Measurements from ENCODE around the gene RNLS. TPM values are rescaled to one million over a fixed set of nuclear protein-coding genes. Genes with fewer than 3 reads are reported as not detected.
"Not testable (repeated sequence)": the region's sequence is repeated elsewhere in the genome, so short reads cannot be mapped to it uniquely, and the experiment has no call there.

The RNLS gene
- total RNA-seq, 1 donor from 2014 or later, result 3.7 TPM

DNA sequence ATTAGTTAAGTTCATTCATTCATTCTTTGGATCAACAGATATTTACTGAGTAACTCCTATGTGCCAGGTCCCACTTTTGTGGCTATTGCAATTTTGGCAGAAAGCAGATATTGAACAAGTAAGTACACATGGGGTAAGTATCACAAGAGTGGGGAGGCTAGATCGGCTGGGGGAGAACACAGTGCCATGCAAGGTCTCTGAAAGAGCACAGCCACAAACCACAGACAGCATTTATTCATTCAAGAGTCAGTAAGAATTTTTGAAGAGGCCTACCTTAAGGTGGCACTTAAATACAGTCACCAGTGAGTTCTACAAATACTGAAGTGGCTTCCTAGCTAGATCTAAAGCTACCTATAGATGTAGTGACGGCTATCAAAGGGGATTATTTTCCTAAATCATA, 304.2 kb downstream of the RNLS start:
- H3K27ac ChIP-seq, result no peak overlapping the region
- H3K36me3 ChIP-seq, result no peaks in the 10 kb centered on the region
- DNase-seq (no peak), ATAC-seq (peak; percentile 80)
- H3K27me3 ChIP-seq, result no peaks in the 10 kb centered on the region
- no peaks in the 10 kb centered on the region for H3K4me1 ChIP-seq
- no peak overlapping the region for H3K4me3 ChIP-seq
- TF ChIP-seq, protein P1, sequence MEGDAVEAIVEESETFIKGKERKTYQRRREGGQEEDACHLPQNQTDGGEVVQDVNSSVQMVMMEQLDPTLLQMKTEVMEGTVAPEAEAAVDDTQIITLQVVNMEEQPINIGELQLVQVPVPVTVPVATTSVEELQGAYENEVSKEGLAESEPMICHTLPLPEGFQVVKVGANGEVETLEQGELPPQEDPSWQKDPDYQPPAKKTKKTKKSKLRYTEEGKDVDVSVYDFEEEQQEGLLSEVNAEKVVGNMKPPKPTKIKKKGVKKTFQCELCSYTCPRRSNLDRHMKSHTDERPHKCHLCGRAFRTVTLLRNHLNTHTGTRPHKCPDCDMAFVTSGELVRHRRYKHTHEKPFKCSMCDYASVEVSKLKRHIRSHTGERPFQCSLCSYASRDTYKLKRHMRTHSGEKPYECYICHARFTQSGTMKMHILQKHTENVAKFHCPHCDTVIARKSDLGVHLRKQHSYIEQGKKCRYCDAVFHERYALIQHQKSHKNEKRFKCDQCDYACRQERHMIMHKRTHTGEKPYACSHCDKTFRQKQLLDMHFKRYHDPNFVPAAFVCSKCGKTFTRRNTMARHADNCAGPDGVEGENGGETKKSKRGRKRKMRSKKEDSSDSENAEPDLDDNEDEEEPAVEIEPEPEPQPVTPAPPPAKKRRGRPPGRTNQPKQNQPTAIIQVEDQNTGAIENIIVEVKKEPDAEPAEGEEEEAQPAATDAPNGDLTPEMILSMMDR (IDR thresholded peaks at IDR 0.05), result no peak
- no peaks in the 10 kb centered on the region for H3K9me3 ChIP-seq
- intact Hi-C loops (cut with DNase I), result no loop called here

- DNase-seq; H3K4me1 ChIP-seq; H3K4me3 ChIP-seq; H3K27me3 ChIP-seq; H3K9me3 ChIP-seq; H3K27ac ChIP-seq; H3K36me3 ChIP-seq; intact Hi-C loops (cut with DNase I); ATAC-seq: not testable (repeated sequence)
Observed at GRCh38 chr10:88276945-88277344, 306.2 kb downstream of the RNLS start.

DNA sequence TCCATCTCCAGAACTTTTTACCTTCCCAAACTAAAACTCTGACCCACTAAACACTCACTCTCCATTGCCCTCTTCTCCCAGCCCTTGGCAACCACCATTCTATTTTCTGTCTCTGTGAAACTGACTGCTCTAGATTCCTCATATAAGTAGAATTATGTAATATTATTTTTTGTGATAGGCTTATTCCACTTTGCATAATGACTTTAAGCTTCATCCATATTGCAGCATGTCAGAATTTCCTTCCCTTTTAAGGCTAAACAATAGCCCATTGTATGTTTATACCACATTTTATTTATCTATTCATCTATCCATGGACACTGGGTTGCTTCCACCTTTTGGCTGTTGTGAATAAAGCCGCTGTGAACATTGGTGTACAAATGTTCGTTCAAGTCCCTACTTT, 308.8 kb downstream of the RNLS start:
- no peak for DNase-seq
- intact Hi-C loops (cut with DNase I), result no loop called here

DNA sequence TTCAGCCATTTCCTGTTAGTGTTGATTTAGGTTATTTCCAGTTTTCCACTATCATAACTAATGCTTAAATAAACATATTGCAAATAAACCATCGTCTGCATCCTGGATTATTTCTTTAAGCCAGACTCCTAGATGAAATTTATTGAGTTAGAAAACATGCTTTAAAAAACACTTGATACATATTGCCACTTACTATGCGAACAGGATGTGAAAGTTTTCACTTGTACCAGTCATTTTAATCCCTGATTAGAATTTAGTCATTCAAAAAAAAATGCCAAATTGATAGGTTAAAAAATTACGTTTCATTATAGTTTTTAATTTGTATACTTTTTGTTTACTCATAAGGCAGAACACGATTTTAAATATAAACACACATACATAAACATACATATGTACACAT, 309.6 kb downstream of the RNLS start:
- no peaks in the 10 kb centered on the region for H3K27me3 ChIP-seq
- no peaks in the 10 kb centered on the region for H3K9me3 ChIP-seq
- peaks cover 13% of the 10 kb centered on the region for H3K4me1 ChIP-seq
- H3K27ac ChIP-seq, result no peak overlapping the region
- ATAC-seq, result no peak
- H3K4me3 ChIP-seq, result no peak overlapping the region
- no peaks in the 10 kb centered on the region for H3K36me3 ChIP-seq
- intact Hi-C loops (cut with DNase I), result no loop called here
- DNase-seq, result no peak
- TF ChIP-seq, protein P1 (IDR thresholded peaks at IDR 0.05), result no peak

More for the DNA sequence above, 308.8 kb downstream of the RNLS start:
- TF ChIP-seq, protein P1 (IDR thresholded peaks at IDR 0.05), result no peak
- H3K27ac ChIP-seq, result no peak overlapping the region
- ATAC-seq, result no peak
- no peak overlapping the region for H3K4me3 ChIP-seq
- no peaks in the 10 kb centered on the region for H3K27me3 ChIP-seq
- peaks cover 13% of the 10 kb centered on the region for H3K4me1 ChIP-seq
- no peaks in the 10 kb centered on the region for H3K36me3 ChIP-seq
- H3K9me3 ChIP-seq, result no peaks in the 10 kb centered on the region

DNA sequence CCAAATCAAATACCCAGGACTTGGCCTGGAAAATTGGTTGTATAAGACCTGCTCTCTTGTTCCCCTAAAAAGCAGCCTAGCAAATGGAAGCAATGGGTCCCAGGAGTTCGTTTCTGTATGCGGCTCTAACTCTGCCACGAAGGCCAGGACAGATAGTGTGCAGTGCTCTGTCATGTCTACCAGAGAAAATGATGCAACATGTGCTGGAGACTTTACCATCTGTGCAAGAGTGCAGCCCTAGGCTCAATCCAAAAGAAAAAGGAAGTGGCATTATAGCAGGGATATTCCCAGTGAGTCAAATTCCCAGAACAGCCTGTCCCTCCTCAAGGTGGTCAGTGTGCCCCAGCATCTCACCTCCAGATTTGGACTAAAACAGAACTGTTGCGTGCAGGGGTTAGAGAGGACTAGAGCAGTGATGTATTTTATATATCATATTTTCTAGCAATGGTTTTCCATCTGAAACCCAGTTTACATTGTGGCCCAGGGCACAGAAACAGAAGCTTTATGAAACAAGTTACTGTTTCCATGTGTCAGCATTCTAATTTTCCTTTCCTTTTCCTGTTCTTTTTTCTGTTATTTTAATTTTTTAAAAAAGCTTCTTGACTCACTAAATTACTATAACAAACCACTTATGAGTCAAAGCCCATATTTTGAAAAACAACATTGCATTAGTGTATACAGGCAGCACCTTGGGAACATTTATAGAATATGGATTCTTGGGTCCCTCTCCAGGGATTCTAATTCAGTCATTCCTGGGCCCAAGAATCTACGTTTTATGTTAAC, 311.2 kb downstream of the RNLS start:
- Histone ChIP-seq H3K27ac (no peak overlapping the region), H3K4me3 (no peak overlapping the region), H3K9me3 (no peaks in the 10 kb centered on the region), H3K4me1 (peaks cover 13% of the 10 kb centered on the region), H3K27me3 (no peaks in the 10 kb centered on the region), H3K36me3 (no peaks in the 10 kb centered on the region)
- intact Hi-C loops (cut with DNase I), result no loop called here
- TF ChIP-seq, protein P1 (IDR thresholded peaks at IDR 0.05), result no peak
- DNase-seq (no peak), ATAC-seq (peak; percentile 81)

- intact Hi-C loops (cut with DNase I), result no loop called here
- Histone ChIP-seq H3K4me3 (no peak overlapping the region), H3K27ac (no peak overlapping the region), H3K36me3 (no peaks in the 10 kb centered on the region), H3K9me3 (no peaks in the 10 kb centered on the region), H3K4me1 (peaks cover 13% of the 10 kb centered on the region), H3K27me3 (no peaks in the 10 kb centered on the region)
- DNase-seq (no peak), ATAC-seq (no peak)
- TF ChIP-seq, protein P1 (IDR thresholded peaks at IDR 0.05), result no peak
Observed at GRCh38 chr10:88270871-88271713, 312.0 kb downstream of the RNLS start.
